ENCODE results near the gene ZEB1. TPM values are rescaled to one million over a fixed set of nuclear protein-coding genes. Genes with fewer than 3 reads are reported as not detected.

The ZEB1 gene
- total and polyA plus RNA-seq, 2 donors from 2014 or later, result 5.5 to 43.0 TPM

DNA sequence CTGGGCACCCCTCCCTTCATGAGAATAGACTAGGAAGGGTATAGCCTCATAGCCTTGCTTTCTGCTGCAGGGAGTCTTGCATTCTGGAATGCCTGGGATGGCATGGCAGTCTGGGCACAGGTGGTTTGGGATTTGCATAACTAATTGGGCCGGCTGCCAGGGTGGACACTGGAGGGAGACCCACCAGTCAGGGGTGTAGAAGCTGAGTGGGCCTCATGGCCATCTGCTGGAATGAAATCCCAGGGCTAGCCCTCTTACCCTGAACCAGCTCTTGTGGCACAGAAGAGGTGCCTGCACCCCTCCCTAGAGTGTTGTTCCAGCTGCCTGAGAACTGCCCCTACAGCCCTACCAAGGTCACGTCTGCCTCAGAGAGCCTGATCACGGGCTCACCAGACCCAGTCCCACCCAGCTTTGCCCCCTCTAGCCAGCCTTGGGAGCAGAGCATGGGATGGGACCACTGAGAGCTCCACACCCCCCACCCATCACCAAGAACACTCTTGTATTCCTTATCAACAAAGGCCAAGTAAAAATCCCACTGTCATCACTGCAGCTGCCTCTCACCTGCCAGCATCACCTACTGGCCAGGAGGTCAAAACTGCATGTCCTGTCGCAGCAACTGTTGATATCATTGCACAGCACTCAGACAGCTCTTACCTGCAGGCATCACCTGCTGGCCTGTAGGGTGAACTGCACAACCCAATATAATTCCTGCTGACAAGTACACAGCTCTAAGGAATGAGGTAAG is 148.9 kb downstream of the ZEB1 start:
- no peaks in the 10 kb centered on the region for H3K27me3 ChIP-seq (ENCODE audit: control insufficient read depth, insufficient read depth, low read length)
- DNase-seq, result peak in 3 of 5 donors; percentile 4 to 24 (median 22)
- H3K27ac ChIP-seq (ENCODE audit: low read depth in 2 of 2, low read length in 2 of 2), result no peak overlapping the region
- H3K9ac ChIP-seq (ENCODE audit: low read length in 3 of 3), result no peak overlapping the region
- H3K9me3 ChIP-seq (ENCODE audit: control insufficient read depth in 2 of 3, insufficient read depth in 1 of 3, low read length in 3 of 3), result peaks cover 0 to 13% (median 0%) of the 10 kb centered on the region in 3 donors
- intact Hi-C loops (cut with DNase I), result no loop called here
- H3K4me1 ChIP-seq (ENCODE audit: control insufficient read depth in 2 of 3, insufficient read depth in 2 of 3, low read depth in 1 of 3, low read length in 3 of 3), result no peaks in the 10 kb centered on the region
- no peak for FAIRE-seq
- TF ChIP-seq, protein P1, sequence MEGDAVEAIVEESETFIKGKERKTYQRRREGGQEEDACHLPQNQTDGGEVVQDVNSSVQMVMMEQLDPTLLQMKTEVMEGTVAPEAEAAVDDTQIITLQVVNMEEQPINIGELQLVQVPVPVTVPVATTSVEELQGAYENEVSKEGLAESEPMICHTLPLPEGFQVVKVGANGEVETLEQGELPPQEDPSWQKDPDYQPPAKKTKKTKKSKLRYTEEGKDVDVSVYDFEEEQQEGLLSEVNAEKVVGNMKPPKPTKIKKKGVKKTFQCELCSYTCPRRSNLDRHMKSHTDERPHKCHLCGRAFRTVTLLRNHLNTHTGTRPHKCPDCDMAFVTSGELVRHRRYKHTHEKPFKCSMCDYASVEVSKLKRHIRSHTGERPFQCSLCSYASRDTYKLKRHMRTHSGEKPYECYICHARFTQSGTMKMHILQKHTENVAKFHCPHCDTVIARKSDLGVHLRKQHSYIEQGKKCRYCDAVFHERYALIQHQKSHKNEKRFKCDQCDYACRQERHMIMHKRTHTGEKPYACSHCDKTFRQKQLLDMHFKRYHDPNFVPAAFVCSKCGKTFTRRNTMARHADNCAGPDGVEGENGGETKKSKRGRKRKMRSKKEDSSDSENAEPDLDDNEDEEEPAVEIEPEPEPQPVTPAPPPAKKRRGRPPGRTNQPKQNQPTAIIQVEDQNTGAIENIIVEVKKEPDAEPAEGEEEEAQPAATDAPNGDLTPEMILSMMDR (IDR thresholded peaks at IDR 0.05; ENCODE audit: borderline replicate concordance, extremely low read depth, insufficient read depth), result peak; percentile 54
- no peak overlapping the region for H3K4me3 ChIP-seq (ENCODE audit: low read length in 3 of 3)
- H3K36me3 ChIP-seq (ENCODE audit: control insufficient read depth in 2 of 3, insufficient read depth in 3 of 3, low read length in 3 of 3), result no peaks in the 10 kb centered on the region

DNA sequence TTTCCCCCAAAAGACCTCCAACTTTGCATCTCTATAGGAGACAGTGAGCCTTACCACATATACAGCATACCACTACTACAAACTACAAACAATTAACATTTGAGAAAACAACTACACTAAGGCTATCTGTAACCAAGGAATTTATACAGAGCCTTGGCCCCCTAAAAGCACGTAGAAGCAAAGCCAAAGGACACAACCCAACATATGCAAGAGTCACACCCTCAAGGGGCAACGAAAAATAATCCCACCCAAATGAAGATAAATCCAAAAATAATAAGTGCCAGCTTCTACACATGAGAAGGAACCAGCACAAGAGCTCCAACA is 149.5 kb downstream of the ZEB1 start:
- no peaks in the 10 kb centered on the region for H3K27me3 ChIP-seq (ENCODE audit: control insufficient read depth, insufficient read depth, low read length)
- no peaks in the 10 kb centered on the region for H3K36me3 ChIP-seq (ENCODE audit: control insufficient read depth in 2 of 3, insufficient read depth in 3 of 3, low read length in 3 of 3)
- H3K27ac ChIP-seq (ENCODE audit: low read depth in 2 of 2, low read length in 2 of 2), result no peak overlapping the region
- DNase-seq, result no peak
- no peak overlapping the region for H3K9ac ChIP-seq (ENCODE audit: low read length in 3 of 3)
- H3K4me3 ChIP-seq (ENCODE audit: low read length in 3 of 3), result no peak overlapping the region
- intact Hi-C loops (cut with DNase I), result no loop called here
- no peaks in the 10 kb centered on the region for H3K4me1 ChIP-seq (ENCODE audit: control insufficient read depth in 2 of 3, insufficient read depth in 2 of 3, low read depth in 1 of 3, low read length in 3 of 3)
- no peak for FAIRE-seq
- TF ChIP-seq, protein P1 (IDR thresholded peaks at IDR 0.05; ENCODE audit: borderline replicate concordance, extremely low read depth, insufficient read depth), result no peak
- peaks cover 0 to 8% (median 0%) of the 10 kb centered on the region in 3 donors for H3K9me3 ChIP-seq (ENCODE audit: control insufficient read depth in 2 of 3, insufficient read depth in 1 of 3, low read length in 3 of 3)

- intact Hi-C loops (cut with DNase I), result no loop called here
- H3K36me3 ChIP-seq (ENCODE audit: control insufficient read depth in 2 of 3, insufficient read depth in 3 of 3, low read length in 3 of 3), result no peaks in the 10 kb centered on the region
- TF ChIP-seq, protein P1 (IDR thresholded peaks at IDR 0.05; ENCODE audit: borderline replicate concordance, extremely low read depth, insufficient read depth), result no peak
- FAIRE-seq (no peak), DNase-seq (no peak)
- H3K9me3 ChIP-seq (ENCODE audit: control insufficient read depth in 2 of 3, insufficient read depth in 1 of 3, low read length in 3 of 3), result peaks cover 0 to 4% (median 0%) of the 10 kb centered on the region in 3 donors
- no peak overlapping the region for H3K9ac ChIP-seq (ENCODE audit: low read length in 3 of 3)
- H3K27me3 ChIP-seq (ENCODE audit: control insufficient read depth, insufficient read depth, low read length), result no peaks in the 10 kb centered on the region
- H3K27ac ChIP-seq (ENCODE audit: low read depth in 2 of 2, low read length in 2 of 2), result no peak overlapping the region
- no peak overlapping the region for H3K4me3 ChIP-seq (ENCODE audit: low read length in 3 of 3)
- no peaks in the 10 kb centered on the region for H3K4me1 ChIP-seq (ENCODE audit: control insufficient read depth in 2 of 3, insufficient read depth in 2 of 3, low read depth in 1 of 3, low read length in 3 of 3)
Observed at GRCh38 chr10:31475519-31475918, 156.5 kb downstream of the ZEB1 start.
